ENCODE results near the gene FAM98C. TPM values are rescaled to one million over a fixed set of nuclear protein-coding genes. Genes with fewer than 3 reads are reported as not detected.
A peak's percentile ranks its signal among the peaks of the same experiment; 100 is the strongest.

The FAM98C gene
- 9.7 to 12.2 TPM (median 10.2 TPM) in 3 replicates for total RNA-seq (2021)
- Bru-seq, nascent RNA, result percentile 40 among the genes with signal in this experiment
- long read RNA-seq, experiment 1, partial matches to known transcripts, result 7 of 19 reads
- long read RNA-seq, experiment 1, other reads (novel, unspliced or antisense), result 8 of 19 reads
- long read RNA-seq, experiment 2, partial matches to known transcripts, result 8 of 8 reads
- long read RNA-seq, experiment 2, other reads (novel, unspliced or antisense), result 0 of 8 reads
- long read RNA-seq, experiment 3, result 0 reads

DNA sequence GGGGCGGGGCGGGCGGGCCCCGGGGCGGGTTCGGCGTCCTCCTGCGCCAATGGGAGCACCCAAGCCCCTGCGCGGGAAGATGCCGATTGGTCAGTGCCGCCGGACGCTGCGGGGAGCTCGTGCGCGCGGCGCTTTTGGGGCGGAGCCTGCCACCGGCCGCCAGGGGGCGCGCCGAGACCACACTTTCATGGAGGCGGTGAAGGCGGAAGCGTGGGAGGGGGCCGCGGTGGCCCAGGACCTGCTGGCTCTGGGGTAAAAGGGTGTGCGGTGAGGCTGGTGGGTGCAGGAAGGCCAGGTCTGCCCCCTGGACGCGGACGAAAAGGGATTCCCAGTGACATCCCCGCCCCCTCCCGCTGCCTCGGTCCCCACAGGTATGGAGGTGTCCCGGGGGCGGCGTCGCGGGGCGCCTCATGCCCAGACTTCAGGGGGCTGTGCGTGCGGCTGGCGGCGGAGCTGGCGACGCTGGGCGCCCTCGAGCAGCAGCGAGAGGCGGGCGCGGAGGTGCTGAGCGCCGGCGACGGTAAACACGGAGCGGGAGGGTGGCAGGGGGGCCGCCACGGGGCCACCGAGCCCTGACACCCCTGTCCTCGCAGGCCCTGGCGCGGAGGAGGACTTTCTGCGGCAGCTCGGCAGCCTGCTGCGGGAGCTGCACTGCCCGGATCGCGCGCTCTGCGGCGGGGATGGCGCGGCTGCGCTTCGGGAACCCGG, at the start of gene FAM98C:
Gene FAM98C, plus strand, starts transcription at position 127 of the 708 bp plus-strand sequence. Its CDS starts 61 bp downstream, at position 188.
- ChIA-PET CTCF (interaction anchor here (0.5 to 3.0 kb wide), 109 partner anchors 9 to 907 kb away, joined by 3 to 110 read pairs (median 5); partner anchors contain the start of genes ACTN4, C19orf33, CATSPERG and CCER2), POLR2A (interaction anchor here (0.9 to 2.0 kb wide), 11 partner anchors 13 to 231 kb away, joined by 3 to 14 read pairs (median 4); partner anchors contain the start of genes GGN, PSMD8 and SPRED3)
- Mint-ChIP-seq H3K4me3 (peak within 1 kb of the TSS; percentile 77), H3K27ac (no peak within 1 kb of the TSS), H3K36me3 (no peaks in the 10 kb centered on the region), H3K9me3 (no peaks in the 10 kb centered on the region), H3K27me3 (ENCODE audit: low read depth) (peaks cover 58% of the 10 kb centered on the region), H3K4me1 (no peaks in the 10 kb centered on the region)
- ATAC-seq (peak; percentile 94), DNase-seq (ENCODE audit: low spot score) (peak; percentile 97)
- TF ChIP-seq MYBL2 (CRISPR knock-in tag; IDR thresholded peaks at IDR 0.05), result peak; percentile 51; the same call in 1 of the 2 replicates
- peak; percentile 16; the same call in 1 of the 2 replicates for TF ChIP-seq RELA (CRISPR knock-in tag; IDR thresholded peaks at IDR 0.05; ENCODE audit: borderline replicate concordance)
- TF ChIP-seq TEAD1 (CRISPR knock-in tag; IDR thresholded peaks at IDR 0.05), result no peak; the same call in 1 of the 2 replicates
- peak; percentile 99 for TF ChIP-seq SP1 (CRISPR knock-in tag; conservative IDR thresholded peaks at IDR 0.05)
- peak; percentile 42; the same call in 1 of the 2 replicates for TF ChIP-seq FOXP4 (CRISPR knock-in tag; IDR thresholded peaks at IDR 0.05)
- TF ChIP-seq, protein P1, sequence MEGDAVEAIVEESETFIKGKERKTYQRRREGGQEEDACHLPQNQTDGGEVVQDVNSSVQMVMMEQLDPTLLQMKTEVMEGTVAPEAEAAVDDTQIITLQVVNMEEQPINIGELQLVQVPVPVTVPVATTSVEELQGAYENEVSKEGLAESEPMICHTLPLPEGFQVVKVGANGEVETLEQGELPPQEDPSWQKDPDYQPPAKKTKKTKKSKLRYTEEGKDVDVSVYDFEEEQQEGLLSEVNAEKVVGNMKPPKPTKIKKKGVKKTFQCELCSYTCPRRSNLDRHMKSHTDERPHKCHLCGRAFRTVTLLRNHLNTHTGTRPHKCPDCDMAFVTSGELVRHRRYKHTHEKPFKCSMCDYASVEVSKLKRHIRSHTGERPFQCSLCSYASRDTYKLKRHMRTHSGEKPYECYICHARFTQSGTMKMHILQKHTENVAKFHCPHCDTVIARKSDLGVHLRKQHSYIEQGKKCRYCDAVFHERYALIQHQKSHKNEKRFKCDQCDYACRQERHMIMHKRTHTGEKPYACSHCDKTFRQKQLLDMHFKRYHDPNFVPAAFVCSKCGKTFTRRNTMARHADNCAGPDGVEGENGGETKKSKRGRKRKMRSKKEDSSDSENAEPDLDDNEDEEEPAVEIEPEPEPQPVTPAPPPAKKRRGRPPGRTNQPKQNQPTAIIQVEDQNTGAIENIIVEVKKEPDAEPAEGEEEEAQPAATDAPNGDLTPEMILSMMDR (IDR thresholded peaks at IDR 0.05), result peak; percentile 98
- TF ChIP-seq IRF2 (CRISPR knock-in tag; IDR thresholded peaks at IDR 0.05; ENCODE audit: borderline replicate concordance, low read depth), result no peak
- TF ChIP-seq FOXJ3 (CRISPR knock-in tag; IDR thresholded peaks at IDR 0.05; ENCODE audit: borderline replicate concordance), result no peak
- peak; percentile 65; the same call in 1 of the 2 replicates for TF ChIP-seq TCF7 (CRISPR knock-in tag; IDR thresholded peaks at IDR 0.05; ENCODE audit: low read depth)
- TF ChIP-seq ZNF317 (CRISPR knock-in tag; IDR thresholded peaks at IDR 0.05; ENCODE audit: borderline replicate concordance, low read depth), result no peak; the same call in 1 of the 2 replicates
- TF ChIP-seq ZBTB43 (CRISPR knock-in tag; IDR thresholded peaks at IDR 0.05), result no peak
- TF ChIP-seq STAT6 (CRISPR knock-in tag; conservative IDR thresholded peaks at IDR 0.05; ENCODE audit: low read depth), result no peak
- TF ChIP-seq ELF4 (CRISPR knock-in tag; IDR thresholded peaks at IDR 0.05; ENCODE audit: low read depth), result 0 out of 2 replicates have a peak, but pooled peaks have one; percentile 19
- peak; percentile 54; the same call in 1 of the 2 replicates for TF ChIP-seq ZNF281 (CRISPR knock-in tag; IDR thresholded peaks at IDR 0.05)
- TF ChIP-seq, protein P2, sequence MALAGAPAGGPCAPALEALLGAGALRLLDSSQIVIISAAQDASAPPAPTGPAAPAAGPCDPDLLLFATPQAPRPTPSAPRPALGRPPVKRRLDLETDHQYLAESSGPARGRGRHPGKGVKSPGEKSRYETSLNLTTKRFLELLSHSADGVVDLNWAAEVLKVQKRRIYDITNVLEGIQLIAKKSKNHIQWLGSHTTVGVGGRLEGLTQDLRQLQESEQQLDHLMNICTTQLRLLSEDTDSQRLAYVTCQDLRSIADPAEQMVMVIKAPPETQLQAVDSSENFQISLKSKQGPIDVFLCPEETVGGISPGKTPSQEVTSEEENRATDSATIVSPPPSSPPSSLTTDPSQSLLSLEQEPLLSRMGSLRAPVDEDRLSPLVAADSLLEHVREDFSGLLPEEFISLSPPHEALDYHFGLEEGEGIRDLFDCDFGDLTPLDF (CRISPR knock-in tag; IDR thresholded peaks at IDR 0.05), result peak; percentile 41; the same call in 1 of the 2 replicates
- no peak for TF ChIP-seq ZNF121 (CRISPR knock-in tag; IDR thresholded peaks at IDR 0.05)
- TF ChIP-seq CREB1 (CRISPR knock-in tag; IDR thresholded peaks at IDR 0.05), result 0 out of 2 replicates have a peak, but pooled peaks have one; percentile 36
- no peak for TF ChIP-seq SMAD3 (CRISPR knock-in tag; IDR thresholded peaks at IDR 0.05; ENCODE audit: borderline replicate concordance)
- peak; percentile 99 for TF ChIP-seq HMGXB4 (CRISPR knock-in tag; IDR thresholded peaks at IDR 0.05)
- peak; percentile 38; the same call in 1 of the 2 replicates for TF ChIP-seq CREM (CRISPR knock-in tag; IDR thresholded peaks at IDR 0.05)

Data from WTC11 (cell line).